Measurements from ENCODE around the gene RFX2. TPM values are rescaled to one million over a fixed set of nuclear protein-coding genes. Genes with fewer than 3 reads are reported as not detected.

The RFX2 gene
- total and polyA plus RNA-seq, 2 experiments from 2014 or later = 2.3 to 4.9 TPM

DNA sequence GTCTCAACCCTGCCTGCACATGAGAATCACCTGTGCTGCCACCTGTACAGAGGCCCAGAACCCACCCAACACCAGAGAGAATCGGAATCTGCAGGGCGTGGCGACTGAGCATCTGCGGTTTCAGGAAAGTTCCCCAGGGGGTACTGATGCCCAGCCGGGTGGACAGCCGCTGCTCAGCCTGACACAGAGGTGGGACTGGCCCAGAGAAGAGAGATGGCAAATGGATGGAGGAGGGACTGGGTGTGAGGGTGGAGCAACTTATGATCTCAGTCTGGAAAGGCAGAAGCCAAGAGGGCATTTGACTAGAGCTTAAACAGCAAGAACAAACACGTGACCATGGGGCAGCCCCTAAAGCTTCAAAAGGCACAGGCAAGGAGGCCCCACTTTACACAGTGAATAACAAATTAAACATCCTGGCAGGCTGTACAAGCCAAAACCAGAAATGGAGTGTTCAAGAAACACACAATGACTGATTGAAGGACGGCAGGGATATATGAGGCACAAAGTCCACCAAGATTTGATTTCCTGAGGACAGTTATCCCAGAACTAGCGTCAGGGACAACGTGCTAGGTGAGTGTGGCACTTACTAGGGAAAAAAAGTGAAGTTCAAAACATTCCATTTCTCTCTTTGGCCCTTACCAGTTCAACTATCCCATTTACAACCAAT lies 135.4 kb downstream of the RFX2 start:
- H2AFZ ChIP-seq = no peak overlapping the region
- H3K4me3 ChIP-seq = no peak overlapping the region
- peaks cover 93% of the 10 kb centered on the region for H3K79me2 ChIP-seq
- H3K36me3 ChIP-seq (replicated peaks; ENCODE audit: insufficient read depth, low read depth) = no peaks in the 10 kb centered on the region
- no peaks in the 10 kb centered on the region for H3K9me2 ChIP-seq (replicated peaks; ENCODE audit: insufficient read depth)
- H3K27me3 ChIP-seq = no peaks in the 10 kb centered on the region
- H4K20me1 ChIP-seq (ENCODE audit: insufficient read depth, poor library complexity, severe bottlenecking) = peaks cover 50% of the 10 kb centered on the region
- peak overlapping the region; percentile 92 for H3K4me2 ChIP-seq
- peaks cover 34% of the 10 kb centered on the region for H3K4me1 ChIP-seq (ENCODE audit: insufficient read depth)
- WGBS (ENCODE audit: low lambda C conversion rate, missing lambda C conversion rate) = 60% methylated on average over 10 of the region's 10 CpGs
- TF ChIP-seq EZH2 (IDR thresholded peaks at IDR 0.05; ENCODE audit: borderline replicate concordance) = no peak
- peak overlapping the region; percentile 87 for H3K27ac ChIP-seq
- no peaks in the 10 kb centered on the region for H3K9me3 ChIP-seq (ENCODE audit: low read depth)
- peak; percentile 85 for DNase-seq (ENCODE audit: low spot score)

DNA sequence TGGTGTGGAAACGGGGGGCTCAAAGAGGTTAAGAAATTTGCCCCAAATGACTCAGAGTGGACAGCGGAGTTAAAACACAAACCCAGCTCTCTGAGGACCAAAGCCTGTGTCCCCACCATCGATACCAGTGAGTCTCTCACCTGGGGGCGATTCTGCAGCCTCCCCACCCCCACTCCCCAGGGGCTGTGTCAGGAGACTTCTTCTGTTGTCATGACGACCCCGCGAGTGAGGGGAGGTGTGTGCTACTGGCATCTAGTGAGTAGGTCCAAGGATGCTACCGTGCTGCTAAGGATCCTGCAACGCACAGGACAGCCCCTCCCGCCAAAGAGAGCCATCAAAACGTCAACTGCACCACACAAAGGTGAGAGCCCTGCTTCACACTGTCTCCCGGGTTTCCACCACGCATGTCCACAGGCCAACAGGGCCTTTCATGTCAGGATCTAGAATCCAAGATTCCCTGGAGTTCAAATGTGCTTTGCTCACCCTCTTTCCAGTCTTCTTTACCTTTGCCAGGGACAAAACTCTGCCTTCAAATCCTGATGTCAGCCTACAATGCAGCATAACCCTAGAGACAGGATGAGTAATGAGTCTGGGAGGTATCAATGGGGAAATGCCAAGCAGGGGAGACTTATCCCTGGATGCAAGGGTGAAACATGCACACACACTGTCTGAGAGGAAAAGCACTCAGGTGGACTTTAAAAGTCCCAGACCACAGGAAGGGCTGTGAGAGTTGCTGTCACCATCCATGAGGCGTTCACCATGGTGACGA lies 136.2 kb downstream of the RFX2 start:
- H3K36me3 ChIP-seq (replicated peaks; ENCODE audit: insufficient read depth, low read depth) = no peaks in the 10 kb centered on the region
- peaks cover 35% of the 10 kb centered on the region for H3K4me1 ChIP-seq (ENCODE audit: insufficient read depth)
- DNase-seq (ENCODE audit: low spot score) = no peak
- no peak overlapping the region for H2AFZ ChIP-seq
- peak overlapping the region; percentile 92 for H3K4me2 ChIP-seq
- no peak overlapping the region for H3K4me3 ChIP-seq
- no peak for TF ChIP-seq EZH2 (IDR thresholded peaks at IDR 0.05; ENCODE audit: borderline replicate concordance)
- no peak for TF ChIP-seq CTCF (IDR thresholded peaks at IDR 0.05; ENCODE audit: poor library complexity)
- H3K27me3 ChIP-seq = no peaks in the 10 kb centered on the region
- WGBS (ENCODE audit: low lambda C conversion rate, missing lambda C conversion rate) = 90% methylated on average over 15 of the region's 15 CpGs
- peak overlapping the region; percentile 87 for H3K27ac ChIP-seq
- no peaks in the 10 kb centered on the region for H3K9me2 ChIP-seq (replicated peaks; ENCODE audit: insufficient read depth)
- H3K79me2 ChIP-seq = peaks cover 94% of the 10 kb centered on the region
- peaks cover 58% of the 10 kb centered on the region for H4K20me1 ChIP-seq (ENCODE audit: insufficient read depth, poor library complexity, severe bottlenecking)
- no peaks in the 10 kb centered on the region for H3K9me3 ChIP-seq (ENCODE audit: low read depth)

GRCh38 chr19:5973376-5973775 lies 136.9 kb downstream of the RFX2 start:
- no peaks in the 10 kb centered on the region for H3K9me2 ChIP-seq (replicated peaks; ENCODE audit: insufficient read depth)
- H3K27ac ChIP-seq = peak overlapping the region; percentile 87
- peaks cover 65% of the 10 kb centered on the region for H4K20me1 ChIP-seq (ENCODE audit: insufficient read depth, poor library complexity, severe bottlenecking)
- no peak overlapping the region for H2AFZ ChIP-seq
- peaks cover 94% of the 10 kb centered on the region for H3K79me2 ChIP-seq
- no peak overlapping the region for H3K4me3 ChIP-seq
- WGBS (ENCODE audit: low lambda C conversion rate, missing lambda C conversion rate) = 92% methylated on average over 5 of the region's 5 CpGs
- H3K27me3 ChIP-seq = no peaks in the 10 kb centered on the region
- DNase-seq (ENCODE audit: low spot score) = no peak
- no peak overlapping the region for H3K4me2 ChIP-seq
- H3K4me1 ChIP-seq (ENCODE audit: insufficient read depth) = peaks cover 35% of the 10 kb centered on the region
- TF ChIP-seq EZH2phosphoT487 (IDR thresholded peaks at IDR 0.05; ENCODE audit: low read depth, severe bottlenecking, unreplicated experiment) = no peak
- no peak for TF ChIP-seq EZH2 (IDR thresholded peaks at IDR 0.05; ENCODE audit: borderline replicate concordance)
- no peak for TF ChIP-seq CTCF (IDR thresholded peaks at IDR 0.05; ENCODE audit: poor library complexity)
- H3K9me3 ChIP-seq (ENCODE audit: low read depth) = no peaks in the 10 kb centered on the region
- H3K36me3 ChIP-seq (replicated peaks; ENCODE audit: insufficient read depth, low read depth) = no peaks in the 10 kb centered on the region

- no peak for DNase-seq (ENCODE audit: low spot score)
- peaks cover 44% of the 10 kb centered on the region for H3K4me1 ChIP-seq (ENCODE audit: insufficient read depth)
Measured at GRCh38 chr19:5972355-5972731, 138.0 kb downstream of the RFX2 start.

More at GRCh38 chr19:5972355-5972731, 138.0 kb downstream of the RFX2 start:
- H4K20me1 ChIP-seq (ENCODE audit: insufficient read depth, poor library complexity, severe bottlenecking) = peaks cover 71% of the 10 kb centered on the region
- no peak overlapping the region for H3K27ac ChIP-seq
- no peak overlapping the region for H3K4me2 ChIP-seq
- peaks cover 98% of the 10 kb centered on the region for H3K79me2 ChIP-seq
- no peak overlapping the region for H2AFZ ChIP-seq
- no peaks in the 10 kb centered on the region for H3K9me2 ChIP-seq (replicated peaks; ENCODE audit: insufficient read depth)
- H3K27me3 ChIP-seq = no peaks in the 10 kb centered on the region
- no peaks in the 10 kb centered on the region for H3K36me3 ChIP-seq (replicated peaks; ENCODE audit: insufficient read depth, low read depth)
- no peak for TF ChIP-seq EZH2phosphoT487 (IDR thresholded peaks at IDR 0.05; ENCODE audit: low read depth, severe bottlenecking, unreplicated experiment)
- TF ChIP-seq CTCF (IDR thresholded peaks at IDR 0.05; ENCODE audit: poor library complexity) = no peak
- TF ChIP-seq EZH2 (IDR thresholded peaks at IDR 0.05; ENCODE audit: borderline replicate concordance) = no peak
- no peaks in the 10 kb centered on the region for H3K9me3 ChIP-seq (ENCODE audit: low read depth)
- no peak overlapping the region for H3K4me3 ChIP-seq
- WGBS (ENCODE audit: low lambda C conversion rate, missing lambda C conversion rate) = 89% methylated on average over 9 of the region's 9 CpGs
